Osteocyte (in vitro differentiated cells): ENCODE results near the gene RIC3. TPM values are rescaled to one million over a fixed set of nuclear protein-coding genes. Genes with fewer than 3 reads are reported as not detected.
A peak's percentile ranks its signal among the peaks of the same experiment; 100 is the strongest.

Experiments
- DNase-seq: peaks from one replicate; pipeline ENCODE4 v3.0.0; 2021; ENCODE audit warnings: mixed read lengths; ENCODE audit not compliant: unreplicated experiment; ENCODE audit errors: extremely low spot score
- H3K27ac Mint-ChIP-seq: one replicate; pipeline ENCODE4 v1.8.0; 2021; ENCODE audit warnings: mild to moderate bottlenecking, mixed read lengths; ENCODE audit not compliant: unreplicated experiment
- H3K27me3 Mint-ChIP-seq: one replicate; pipeline ENCODE4 v1.8.0; 2021; ENCODE audit warnings: mixed read lengths; ENCODE audit not compliant: unreplicated experiment
- H3K36me3 Mint-ChIP-seq: one replicate; pipeline ENCODE4 v1.8.0; 2021; ENCODE audit warnings: mixed read lengths; ENCODE audit not compliant: unreplicated experiment
- H3K4me1 Mint-ChIP-seq: one replicate; pipeline ENCODE4 v1.8.0; 2021; ENCODE audit warnings: mixed read lengths; ENCODE audit not compliant: unreplicated experiment
- H3K4me3 Mint-ChIP-seq: one replicate; pipeline ENCODE4 v1.8.0; 2021; ENCODE audit warnings: mild to moderate bottlenecking, moderate library complexity, mixed read lengths; ENCODE audit not compliant: unreplicated experiment
- H3K9me3 Mint-ChIP-seq: one replicate; pipeline ENCODE4 v1.8.0; 2021; ENCODE audit warnings: mixed read lengths; ENCODE audit not compliant: unreplicated experiment
- long read RNA-seq: library from polyadenylated mRNA; unstranded; transcript quantifications from one replicate; pipeline ENCODE4 v2.0.0, GENCODE V29; 2021
- total RNA-seq: library from RNA; stranded (reverse); gene quantifications from 2 replicates; pipeline ENCODE4 v1.2.1, GENCODE V29; 2021
- TF ChIP-seq, protein P1 (sequence below): fragments of 200-600 bp; sonication (generic); IDR thresholded peaks from 2 replicates; pipeline ENCODE4 v1.5.0; 2021; ENCODE audit warnings: antibody characterized with exemption, mild to moderate bottlenecking, moderate library complexity

Gene RIC3, protein sequence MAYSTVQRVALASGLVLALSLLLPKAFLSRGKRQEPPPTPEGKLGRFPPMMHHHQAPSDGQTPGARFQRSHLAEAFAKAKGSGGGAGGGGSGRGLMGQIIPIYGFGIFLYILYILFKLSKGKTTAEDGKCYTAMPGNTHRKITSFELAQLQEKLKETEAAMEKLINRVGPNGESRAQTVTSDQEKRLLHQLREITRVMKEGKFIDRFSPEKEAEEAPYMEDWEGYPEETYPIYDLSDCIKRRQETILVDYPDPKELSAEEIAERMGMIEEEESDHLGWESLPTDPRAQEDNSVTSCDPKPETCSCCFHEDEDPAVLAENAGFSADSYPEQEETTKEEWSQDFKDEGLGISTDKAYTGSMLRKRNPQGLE
- total RNA-seq = not detected in 2 replicates
- long read RNA-seq, partial matches to known transcripts = 0 of 4 reads
- long read RNA-seq, other reads (novel, unspliced or antisense) = 4 of 4 reads

- Mint-ChIP-seq H3K27me3 (peaks cover 54% of the 10 kb centered on the region), H3K4me3 (peak within 1 kb of the TSS; percentile 20), H3K36me3 (no peaks in the 10 kb centered on the region), H3K27ac (no peak within 1 kb of the TSS), H3K4me1 (peaks cover 10% of the 10 kb centered on the region), H3K9me3 (no peaks in the 10 kb centered on the region)
- TF ChIP-seq, protein P1, sequence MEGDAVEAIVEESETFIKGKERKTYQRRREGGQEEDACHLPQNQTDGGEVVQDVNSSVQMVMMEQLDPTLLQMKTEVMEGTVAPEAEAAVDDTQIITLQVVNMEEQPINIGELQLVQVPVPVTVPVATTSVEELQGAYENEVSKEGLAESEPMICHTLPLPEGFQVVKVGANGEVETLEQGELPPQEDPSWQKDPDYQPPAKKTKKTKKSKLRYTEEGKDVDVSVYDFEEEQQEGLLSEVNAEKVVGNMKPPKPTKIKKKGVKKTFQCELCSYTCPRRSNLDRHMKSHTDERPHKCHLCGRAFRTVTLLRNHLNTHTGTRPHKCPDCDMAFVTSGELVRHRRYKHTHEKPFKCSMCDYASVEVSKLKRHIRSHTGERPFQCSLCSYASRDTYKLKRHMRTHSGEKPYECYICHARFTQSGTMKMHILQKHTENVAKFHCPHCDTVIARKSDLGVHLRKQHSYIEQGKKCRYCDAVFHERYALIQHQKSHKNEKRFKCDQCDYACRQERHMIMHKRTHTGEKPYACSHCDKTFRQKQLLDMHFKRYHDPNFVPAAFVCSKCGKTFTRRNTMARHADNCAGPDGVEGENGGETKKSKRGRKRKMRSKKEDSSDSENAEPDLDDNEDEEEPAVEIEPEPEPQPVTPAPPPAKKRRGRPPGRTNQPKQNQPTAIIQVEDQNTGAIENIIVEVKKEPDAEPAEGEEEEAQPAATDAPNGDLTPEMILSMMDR = no peak
- DNase-seq = no peak
Observed at GRCh38 chr11:8168485-8169257, at the start of gene RIC3. Gene RIC3, minus strand, starts transcription at chr11:8169025. Its CDS starts 36 bp downstream, at chr11:8168989.

DNA sequence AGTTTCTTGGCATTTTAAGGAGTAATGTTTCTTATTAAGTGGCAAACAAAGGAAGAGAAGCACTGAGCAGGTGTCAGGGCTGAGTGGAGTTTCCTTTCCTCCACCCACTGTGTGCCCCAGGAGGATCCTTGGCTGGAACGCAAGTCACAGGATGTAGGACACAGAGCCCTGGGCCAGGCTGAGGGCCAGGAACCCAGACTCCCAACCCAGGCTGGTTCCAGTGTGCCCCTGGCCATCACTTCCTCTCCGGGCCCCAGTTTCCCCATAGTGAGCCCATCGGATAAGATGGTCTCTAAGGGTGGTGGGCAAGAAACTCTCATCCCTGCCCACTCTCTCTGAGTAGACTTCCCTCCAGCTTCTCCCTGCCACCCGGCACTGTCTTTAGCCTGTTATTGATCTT lies 49.6 kb upstream of the RIC3 start:
- H3K27ac Mint-ChIP-seq = no peak overlapping the region
- H3K4me1 Mint-ChIP-seq = no peaks in the 10 kb centered on the region
- peaks cover 20% of the 10 kb centered on the region for H3K27me3 Mint-ChIP-seq
- H3K4me3 Mint-ChIP-seq = no peak overlapping the region
- TF ChIP-seq, protein P1 = no peak
- H3K36me3 Mint-ChIP-seq = no peaks in the 10 kb centered on the region
- H3K9me3 Mint-ChIP-seq = no peaks in the 10 kb centered on the region
- no peak for DNase-seq

- DNase-seq = no peak
- H3K4me1 Mint-ChIP-seq = no peaks in the 10 kb centered on the region
- no peaks in the 10 kb centered on the region for H3K36me3 Mint-ChIP-seq
- TF ChIP-seq, protein P1 = no peak
- H3K4me3 Mint-ChIP-seq = no peak overlapping the region
- H3K9me3 Mint-ChIP-seq = no peaks in the 10 kb centered on the region
- H3K27ac Mint-ChIP-seq = no peak overlapping the region
- peaks cover 20% of the 10 kb centered on the region for H3K27me3 Mint-ChIP-seq
Observed at GRCh38 chr11:8217926-8218325, 49.1 kb upstream of the RIC3 start.

DNA sequence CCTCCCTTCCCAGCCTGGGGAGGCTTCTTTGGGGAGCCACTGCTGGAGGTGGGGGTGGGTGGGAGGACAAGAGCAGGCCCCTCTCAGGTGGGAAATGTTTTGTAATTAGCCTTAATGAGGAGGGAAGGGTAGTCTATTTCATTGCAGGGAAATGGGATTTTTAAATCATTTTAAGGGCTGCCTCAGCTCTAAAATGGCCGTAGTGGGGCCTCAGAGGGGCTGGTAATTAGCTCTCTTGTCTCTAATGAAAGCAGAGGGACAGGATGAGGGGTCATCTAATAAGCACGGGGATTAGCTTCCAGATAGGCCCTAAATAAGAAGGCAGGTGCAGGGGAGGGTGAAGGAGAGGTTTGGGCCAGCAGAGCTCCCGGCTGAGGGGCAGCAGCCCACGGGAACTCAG lies 48.3 kb upstream of the RIC3 start:
- Mint-ChIP-seq H3K9me3 (no peaks in the 10 kb centered on the region), H3K4me1 (no peaks in the 10 kb centered on the region), H3K27me3 (peaks cover 18% of the 10 kb centered on the region), H3K36me3 (no peaks in the 10 kb centered on the region), H3K4me3 (no peak overlapping the region), H3K27ac (no peak overlapping the region)
- DNase-seq = no peak
- TF ChIP-seq, protein P1 = no peak

DNA sequence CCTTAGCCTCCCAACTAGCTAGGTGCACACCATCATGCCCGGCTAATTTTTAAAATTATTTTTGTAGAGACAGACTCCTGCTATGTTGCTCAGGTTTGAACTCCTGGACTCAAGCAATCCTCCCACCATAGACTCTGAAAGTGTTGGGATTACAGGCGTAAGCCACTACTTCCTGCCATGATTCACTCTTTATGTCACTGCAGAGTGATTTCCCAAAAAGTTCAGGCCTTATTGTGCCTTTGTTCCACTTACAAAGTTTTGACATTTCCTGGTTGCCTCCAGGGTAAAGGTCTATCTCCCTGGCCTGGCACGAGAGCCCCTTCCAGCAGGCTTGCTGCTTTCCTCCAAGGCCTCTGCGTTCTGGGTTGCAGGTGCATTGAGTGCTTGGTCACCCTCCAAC lies 44.6 kb upstream of the RIC3 start:
- Mint-ChIP-seq H3K9me3 (no peaks in the 10 kb centered on the region), H3K36me3 (no peaks in the 10 kb centered on the region), H3K27ac (no peak overlapping the region), H3K27me3 (peaks cover 27% of the 10 kb centered on the region), H3K4me3 (no peak overlapping the region), H3K4me1 (no peaks in the 10 kb centered on the region)
- no peak for DNase-seq
- TF ChIP-seq, protein P1 = no peak
